H1 (cell line): Measurements from ENCODE around the gene SIPA1L3.

Experiments
- CBX5 ChIP-seq: fragments of 300-800, 300-1000 bp; sonication (generic); IDR thresholded peaks from 2 replicates; pipeline ENCODE4 v1.7.1; 2016; ENCODE audit warnings: antibody characterized with exemption, low read length, low read depth
- EZH2 ChIP-seq: fragments of 200-600 bp; sonication (generic); IDR thresholded peaks from 2 replicates; pipeline ENCODE4 v1.7.1; 2012; ENCODE audit warnings: low read depth, mild to moderate bottlenecking, moderate library complexity, low read length, inconsistent platforms; ENCODE audit not compliant: severe bottlenecking
- GTF2F1 ChIP-seq: IDR thresholded peaks from 2 replicates; pipeline ENCODE4 v1.6.1; 2012; ENCODE audit warnings: low read depth, low read length, improper control_type of control experiment, borderline replicate concordance
- HDAC2 ChIP-seq, 2 experiments: fragments of 300-600 bp in 1 of 2; sonication (generic) in 1 of 2; IDR thresholded peaks; 2 replicates each; pipeline ENCODE4 v1.6.1; 2011 to 2012; ENCODE audit warnings: low read depth in 2 of 2, low read length in 2 of 2, mild to moderate bottlenecking in 2 of 2, moderate library complexity in 2 of 2, borderline replicate concordance in 1 of 2, inconsistent platforms in 1 of 2
- KDM1A ChIP-seq: fragments of 200-600, 300-600 bp; sonication (generic); IDR thresholded peaks from 2 replicates; pipeline ENCODE4 v1.7.1; 2016; ENCODE audit warnings: mild to moderate bottlenecking, low read length, borderline replicate concordance
- POLR2A ChIP-seq, 2 experiments: IDR thresholded peaks; 1 replicate in 1 of 2; 2 replicates in 1 of 2; pipeline ENCODE4 v1.6.1; 2011; ENCODE audit warnings: low read depth in 2 of 2, low read length in 2 of 2, mild to moderate bottlenecking in 2 of 2; ENCODE audit errors: control extremely low read depth in 1 of 2
- RXRA ChIP-seq: IDR thresholded peaks from 2 replicates; pipeline ENCODE4 v1.6.1; 2011; ENCODE audit warnings: low read depth, mild to moderate bottlenecking, low read length, moderate library complexity; ENCODE audit not compliant: insufficient read depth
- SIN3A ChIP-seq, 2 experiments: IDR thresholded peaks in 1 of 2; conservative IDR thresholded peaks in 1 of 2; 2 replicates each; pipeline ENCODE4 v1.6.1; 2011 to 2012; ENCODE audit warnings: low read length in 2 of 2, improper control_type of control experiment in 1 of 2, low read depth in 1 of 2, mild to moderate bottlenecking in 1 of 2
- SP1 ChIP-seq: IDR thresholded peaks from 2 replicates; pipeline ENCODE4 v1.6.1; 2011; ENCODE audit warnings: low read depth, low read length
- TEAD4 ChIP-seq: IDR thresholded peaks from 2 replicates; pipeline ENCODE4 v1.6.1; 2012; ENCODE audit warnings: low read depth, low read length, inconsistent platforms, mixed read lengths
- YY1 ChIP-seq: IDR thresholded peaks from 2 replicates; pipeline ENCODE4 v1.6.1; 2011; ENCODE audit warnings: low read depth, mild to moderate bottlenecking, low read length
- TF ChIP-seq, protein P1 (sequence below), 3 experiments: IDR thresholded peaks; 1 replicate in 2 of 3; 2 replicates in 1 of 3; pipeline versions ENCODE4 v1.5.1 to v1.6.1; 2011; ENCODE audit warnings: low read length in 3 of 3, mild to moderate bottlenecking in 3 of 3, inconsistent platforms in 2 of 3, low read depth in 1 of 3, moderate library complexity in 1 of 3; ENCODE audit not compliant: insufficient read depth in 1 of 3; ENCODE audit errors: control extremely low read depth in 1 of 3

DNA sequence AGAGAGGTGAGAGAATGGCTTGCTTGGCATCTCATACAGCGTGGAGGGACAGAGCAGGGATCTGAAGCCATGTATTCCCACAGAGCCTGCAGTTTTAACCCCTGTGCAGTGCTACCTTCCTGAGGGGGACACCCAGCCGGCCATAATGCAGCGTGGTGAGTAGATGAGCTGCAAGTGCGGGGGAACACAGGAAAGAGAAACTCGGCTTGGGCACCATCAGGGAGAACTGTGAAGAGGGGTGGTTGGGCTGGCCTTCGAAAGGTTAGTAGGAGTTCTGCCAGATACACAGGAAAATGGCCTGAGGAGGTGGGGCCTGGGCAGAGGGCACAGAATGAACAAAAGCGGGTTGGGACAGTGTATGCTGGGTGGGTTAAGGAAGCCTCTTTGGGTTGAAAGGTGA is 88.3 kb downstream of the SIPA1L3 start:
- no peak for TF ChIP-seq YY1
- TF ChIP-seq SP1: no peak
- no peak for TF ChIP-seq GTF2F1
- TF ChIP-seq KDM1A: no peak
- no peak for TF ChIP-seq POLR2A (IDR thresholded peaks at IDR 0.05; ENCODE audit: control extremely low read depth in 1 of 2, low read depth in 2 of 2, low read length in 2 of 2)
- no peak for TF ChIP-seq EZH2
- no peak for TF ChIP-seq CBX5
- TF ChIP-seq, protein P1, sequence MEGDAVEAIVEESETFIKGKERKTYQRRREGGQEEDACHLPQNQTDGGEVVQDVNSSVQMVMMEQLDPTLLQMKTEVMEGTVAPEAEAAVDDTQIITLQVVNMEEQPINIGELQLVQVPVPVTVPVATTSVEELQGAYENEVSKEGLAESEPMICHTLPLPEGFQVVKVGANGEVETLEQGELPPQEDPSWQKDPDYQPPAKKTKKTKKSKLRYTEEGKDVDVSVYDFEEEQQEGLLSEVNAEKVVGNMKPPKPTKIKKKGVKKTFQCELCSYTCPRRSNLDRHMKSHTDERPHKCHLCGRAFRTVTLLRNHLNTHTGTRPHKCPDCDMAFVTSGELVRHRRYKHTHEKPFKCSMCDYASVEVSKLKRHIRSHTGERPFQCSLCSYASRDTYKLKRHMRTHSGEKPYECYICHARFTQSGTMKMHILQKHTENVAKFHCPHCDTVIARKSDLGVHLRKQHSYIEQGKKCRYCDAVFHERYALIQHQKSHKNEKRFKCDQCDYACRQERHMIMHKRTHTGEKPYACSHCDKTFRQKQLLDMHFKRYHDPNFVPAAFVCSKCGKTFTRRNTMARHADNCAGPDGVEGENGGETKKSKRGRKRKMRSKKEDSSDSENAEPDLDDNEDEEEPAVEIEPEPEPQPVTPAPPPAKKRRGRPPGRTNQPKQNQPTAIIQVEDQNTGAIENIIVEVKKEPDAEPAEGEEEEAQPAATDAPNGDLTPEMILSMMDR (IDR thresholded peaks at IDR 0.05; ENCODE audit: control extremely low read depth in 1 of 3, insufficient read depth in 1 of 3, low read depth in 1 of 3, low read length in 3 of 3): no peak
- TF ChIP-seq SIN3A (conservative IDR thresholded peaks at IDR 0.05 in 1 of 2, IDR thresholded peaks at IDR 0.05 in 1 of 2; ENCODE audit: low read depth in 1 of 2, low read length in 2 of 2): no peak
- no peak for TF ChIP-seq TEAD4
- TF ChIP-seq HDAC2 (IDR thresholded peaks at IDR 0.05; ENCODE audit: borderline replicate concordance in 1 of 2, low read depth in 2 of 2, low read length in 2 of 2): no peak
- TF ChIP-seq RXRA: no peak
